NB4 (cell line): ENCODE results near the gene ANKRD11.

Source experiments
- DNase-seq: peaks from one replicate; pipeline ENCODE4 v3.0.0; 2010; ENCODE audit warnings: low read depth
- H3K4me3 ChIP-seq: one replicate; pipeline ENCODE4 v1.5.1; 2011; ENCODE audit warnings: mild to moderate bottlenecking, low read depth, low read length, moderate library complexity
- MYC ChIP-seq: IDR thresholded peaks from 2 replicates; pipeline ENCODE4 v1.6.1; 2011; ENCODE audit warnings: low read depth, low read length
- POLR2A ChIP-seq: IDR thresholded peaks from 2 replicates; pipeline ENCODE4 v1.6.1; 2011; ENCODE audit warnings: mild to moderate bottlenecking; ENCODE audit not compliant: insufficient read length; ENCODE audit errors: extremely low read depth
- TF ChIP-seq, protein P1 (sequence below): IDR thresholded peaks from 2 replicates; pipeline ENCODE4 v1.6.1; 2011; ENCODE audit warnings: low read depth, low read length
- TF ChIP-seq, protein P2 (sequence below): IDR thresholded peaks from one replicate; pipeline ENCODE4 v1.5.1; 2012; ENCODE audit warnings: low read depth, low read length

Gene ANKRD11

DNA sequence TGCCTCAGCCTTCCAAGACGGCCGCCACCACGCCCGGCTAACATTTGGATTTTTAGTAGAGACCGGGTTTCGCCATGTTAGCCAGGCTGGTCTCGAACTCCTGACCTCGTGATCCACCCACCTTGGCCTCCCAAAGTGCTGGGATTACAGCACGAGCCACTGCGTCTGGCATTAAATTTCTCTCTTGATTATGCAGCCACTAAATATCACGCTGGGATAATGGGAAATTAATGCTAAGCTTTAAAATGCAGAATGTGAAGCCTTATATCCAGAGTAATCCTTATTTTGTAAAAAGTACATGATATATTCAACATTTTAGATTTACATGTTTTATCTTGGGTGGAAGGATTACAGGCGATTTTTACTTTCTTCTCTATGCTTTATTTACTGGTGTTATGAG, 89.2 kb downstream of the ANKRD11 start:
- DNase-seq: no peak
- TF ChIP-seq, protein P1, sequence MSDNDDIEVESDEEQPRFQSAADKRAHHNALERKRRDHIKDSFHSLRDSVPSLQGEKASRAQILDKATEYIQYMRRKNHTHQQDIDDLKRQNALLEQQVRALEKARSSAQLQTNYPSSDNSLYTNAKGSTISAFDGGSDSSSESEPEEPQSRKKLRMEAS: no peak
- TF ChIP-seq, protein P2, sequence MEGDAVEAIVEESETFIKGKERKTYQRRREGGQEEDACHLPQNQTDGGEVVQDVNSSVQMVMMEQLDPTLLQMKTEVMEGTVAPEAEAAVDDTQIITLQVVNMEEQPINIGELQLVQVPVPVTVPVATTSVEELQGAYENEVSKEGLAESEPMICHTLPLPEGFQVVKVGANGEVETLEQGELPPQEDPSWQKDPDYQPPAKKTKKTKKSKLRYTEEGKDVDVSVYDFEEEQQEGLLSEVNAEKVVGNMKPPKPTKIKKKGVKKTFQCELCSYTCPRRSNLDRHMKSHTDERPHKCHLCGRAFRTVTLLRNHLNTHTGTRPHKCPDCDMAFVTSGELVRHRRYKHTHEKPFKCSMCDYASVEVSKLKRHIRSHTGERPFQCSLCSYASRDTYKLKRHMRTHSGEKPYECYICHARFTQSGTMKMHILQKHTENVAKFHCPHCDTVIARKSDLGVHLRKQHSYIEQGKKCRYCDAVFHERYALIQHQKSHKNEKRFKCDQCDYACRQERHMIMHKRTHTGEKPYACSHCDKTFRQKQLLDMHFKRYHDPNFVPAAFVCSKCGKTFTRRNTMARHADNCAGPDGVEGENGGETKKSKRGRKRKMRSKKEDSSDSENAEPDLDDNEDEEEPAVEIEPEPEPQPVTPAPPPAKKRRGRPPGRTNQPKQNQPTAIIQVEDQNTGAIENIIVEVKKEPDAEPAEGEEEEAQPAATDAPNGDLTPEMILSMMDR: no peak
- TF ChIP-seq POLR2A (no peak), MYC (no peak)
- H3K4me3 ChIP-seq: no peak overlapping the region

DNA sequence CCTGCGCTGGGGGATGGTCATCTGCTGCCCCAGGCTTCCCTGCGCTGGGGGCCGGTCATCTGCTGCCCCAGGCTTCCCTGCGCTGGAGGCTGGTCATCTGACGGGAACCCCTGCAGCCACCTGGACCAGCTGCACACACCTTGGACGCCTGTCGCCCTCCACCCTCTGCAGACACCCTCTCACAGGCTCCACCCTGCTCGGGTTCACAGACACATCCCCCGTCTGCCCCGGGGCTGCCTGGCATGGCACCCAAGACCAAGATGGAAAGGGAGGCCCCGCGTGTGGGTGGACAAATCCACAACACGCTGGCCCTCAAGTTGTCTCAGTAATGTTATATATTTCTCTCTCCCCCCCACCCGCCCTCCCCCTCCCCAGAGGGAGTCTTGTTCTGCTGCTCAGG, 89.6 kb downstream of the ANKRD11 start:
- H3K4me3 ChIP-seq: no peak overlapping the region
- DNase-seq: no peak
- TF ChIP-seq, protein P2: no peak
- TF ChIP-seq POLR2A (no peak), MYC (no peak)
- TF ChIP-seq, protein P1: no peak

DNA sequence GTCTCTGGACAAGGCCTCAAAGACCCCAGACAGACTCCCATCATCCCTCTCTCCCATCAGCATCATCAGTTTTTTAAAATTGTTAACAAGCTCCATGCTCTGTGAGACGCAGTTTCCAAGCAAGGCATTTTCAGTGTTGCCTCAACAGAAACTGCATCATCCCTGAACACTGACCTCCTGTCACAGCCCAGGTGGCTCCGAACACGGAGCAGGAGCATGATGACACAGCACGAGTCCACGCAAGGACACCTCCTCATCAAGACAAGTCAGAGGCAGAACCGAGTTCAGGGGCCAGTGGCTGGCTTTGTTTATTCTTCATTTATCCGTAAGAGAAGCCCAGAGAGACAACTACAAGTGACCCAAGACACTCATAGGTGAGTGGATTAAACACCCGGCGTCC, 91.4 kb downstream of the ANKRD11 start:
- TF ChIP-seq, protein P1: no peak
- TF ChIP-seq, protein P2: no peak
- TF ChIP-seq POLR2A: no peak
- TF ChIP-seq MYC: no peak
- no peak overlapping the region for H3K4me3 ChIP-seq

DNA sequence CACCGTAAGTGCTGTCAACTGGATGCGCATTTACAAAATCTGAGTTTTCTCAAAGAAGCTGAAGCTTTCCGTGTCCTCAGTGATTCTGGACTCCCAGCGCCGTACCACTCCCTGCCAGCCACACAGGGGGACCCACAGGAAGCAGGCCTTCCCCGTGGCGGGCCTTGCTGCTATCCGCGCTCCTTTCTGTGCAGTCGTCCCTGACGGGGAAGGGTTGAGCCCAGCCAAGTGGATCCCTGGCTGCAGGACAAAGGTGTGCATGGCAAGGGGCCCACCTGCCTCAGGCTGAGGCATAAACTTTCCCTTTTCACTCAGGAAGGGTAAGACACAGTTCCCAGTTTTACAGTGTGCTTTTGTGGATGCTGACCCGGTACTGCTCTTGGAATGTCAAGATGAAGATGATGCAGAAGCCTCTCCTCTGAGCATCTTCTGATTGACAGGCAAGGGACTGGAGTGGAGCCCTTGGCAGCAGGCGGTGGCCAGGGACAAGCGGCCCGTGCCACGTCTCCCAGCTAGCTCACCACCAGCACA, 93.0 kb downstream of the ANKRD11 start:
- TF ChIP-seq MYC: no peak
- TF ChIP-seq, protein P2: no peak
- TF ChIP-seq, protein P1: no peak
- no peak for TF ChIP-seq POLR2A
- H3K4me3 ChIP-seq: no peak overlapping the region

More for the DNA sequence above, 91.4 kb downstream of the ANKRD11 start:
- no peak for DNase-seq

DNA sequence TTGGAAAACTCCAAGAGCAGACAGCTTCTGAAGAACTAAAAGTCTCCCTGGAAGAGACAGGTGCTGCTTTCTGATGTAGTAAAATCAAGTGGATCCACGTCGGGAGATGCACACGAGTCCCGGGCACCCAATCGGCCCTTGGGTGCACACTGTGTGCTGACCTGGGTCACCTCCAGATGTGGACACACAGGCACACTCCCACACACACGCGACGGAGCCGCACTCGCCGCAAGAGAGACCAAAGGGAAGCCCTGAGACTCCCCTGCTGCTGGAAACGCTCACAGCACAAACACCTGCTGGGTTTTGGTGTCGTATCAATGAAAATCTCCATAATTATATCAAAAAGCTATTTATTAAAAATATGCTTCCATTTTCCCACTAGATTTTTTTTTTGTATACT, 94.2 kb downstream of the ANKRD11 start:
- no peak for DNase-seq
- H3K4me3 ChIP-seq: no peak overlapping the region
- TF ChIP-seq, protein P1: no peak
- no peak for TF ChIP-seq POLR2A
- TF ChIP-seq, protein P2: no peak

More for the DNA sequence above, 93.0 kb downstream of the ANKRD11 start:
- DNase-seq: no peak
